Prostate gland (tissue), 2 donors: ENCODE measurements around the gene GRIK5.

Experiments
- CTCF ChIP-seq, 4 experiments: fragments of 200-600 bp in 2 of 4; fragments of 450-650 bp in 2 of 4; sonication (generic) in 2 of 4; IDR thresholded peaks; 1 replicate in 3 of 4; 2 replicates in 1 of 4; pipeline ENCODE4 v1.5.1; 2016 to 2019; ENCODE audit warnings: antibody characterized with exemption in 4 of 4, mild to moderate bottlenecking in 2 of 4, moderate library complexity in 2 of 4
- POLR2A ChIP-seq: fragments of 450-650 bp; IDR thresholded peaks from one replicate; pipeline ENCODE4 v1.6.1; 2016; ENCODE audit warnings: antibody characterized with exemption, mild to moderate bottlenecking
- POLR2AphosphoS5 ChIP-seq: sonication (generic); formaldehyde crosslinking; IDR thresholded peaks from one replicate; pipeline ENCODE4 v1.6.1; 2017; ENCODE audit warnings: antibody characterized with exemption

GRCh38 chr19:41974652-41975051, 95.4 kb downstream of the GRIK5 start:
- TF ChIP-seq CTCF (IDR thresholded peaks at IDR 0.05) (no peak), POLR2A (no peak), POLR2AphosphoS5 (no peak)
